Mesenchymal stem cell (in vitro differentiated cells and primary cell): ENCODE data around the gene FKBP15.
"Not testable (repeated sequence)": the region's sequence is repeated elsewhere in the genome, so short reads cannot be mapped to it uniquely, and the experiment has no call there.

Experiments used
- DNase-seq: peaks from one replicate; pipeline ENCODE4 v3.0.0-alpha.2; 2013
- H2AFZ ChIP-seq: one replicate; pipeline ENCODE4 v1.6.1; 2013; ENCODE audit warnings: low read depth, mild to moderate bottlenecking, control low read depth, inconsistent platforms, low read length, moderate library complexity
- H2AK5ac ChIP-seq: 2 replicates; pipeline ENCODE4 v1.6.1; 2013; ENCODE audit warnings: low read length, moderate library complexity, mild to moderate bottlenecking, inconsistent platforms; ENCODE audit not compliant: severe bottlenecking
- H2BK120ac ChIP-seq: one replicate; pipeline ENCODE4 v1.6.1; 2013; ENCODE audit warnings: low read depth, mild to moderate bottlenecking, inconsistent platforms, low read length, moderate library complexity
- H2BK12ac ChIP-seq, 2 experiments: one replicate each; pipeline ENCODE4 v1.6.1; 2013; ENCODE audit warnings: inconsistent platforms in 2 of 2, low read length in 2 of 2, mild to moderate bottlenecking in 2 of 2, moderate library complexity in 2 of 2, control low read depth in 1 of 2
- H2BK15ac ChIP-seq: one replicate; pipeline ENCODE4 v1.6.1; 2013; ENCODE audit warnings: mild to moderate bottlenecking, low read depth, inconsistent platforms; ENCODE audit not compliant: poor library complexity, severe bottlenecking
- H2BK5ac ChIP-seq: 2 replicates; pipeline ENCODE4 v1.6.1; 2013; ENCODE audit warnings: low read depth, mild to moderate bottlenecking, low read length, control low read depth, inconsistent platforms; ENCODE audit not compliant: poor library complexity, severe bottlenecking
- H3K14ac ChIP-seq, 2 experiments: one replicate each; pipeline ENCODE4 v1.6.1; 2013; ENCODE audit warnings: inconsistent platforms in 2 of 2, low read length in 2 of 2, control low read depth in 1 of 2, mild to moderate bottlenecking in 1 of 2, moderate library complexity in 1 of 2
- H3K18ac ChIP-seq, 2 experiments: one replicate each; pipeline ENCODE4 v1.6.1; 2013; ENCODE audit warnings: inconsistent platforms in 2 of 2, low read length in 2 of 2, control low read depth in 1 of 2, low read depth in 1 of 2, mild to moderate bottlenecking in 1 of 2
- H3K23ac ChIP-seq, 2 experiments: one replicate each; pipeline ENCODE4 v1.6.1; 2013; ENCODE audit warnings: inconsistent platforms in 2 of 2, low read length in 2 of 2, mild to moderate bottlenecking in 2 of 2, moderate library complexity in 2 of 2, control low read depth in 1 of 2
- H3K27ac ChIP-seq: 2 replicates; pipeline ENCODE4 v1.5.1; 2013; ENCODE audit warnings: mild to moderate bottlenecking, moderate library complexity, low read length, control low read depth, inconsistent platforms; ENCODE audit not compliant: poor library complexity, severe bottlenecking
- H3K27me3 ChIP-seq, 2 experiments: 2 replicates each; pipeline versions ENCODE4 v1.6.1 to v1.7.0; 2013; ENCODE audit warnings: low read length in 2 of 2, mild to moderate bottlenecking in 2 of 2, moderate library complexity in 2 of 2, control low read depth in 1 of 2, inconsistent platforms in 1 of 2; ENCODE audit not compliant: control insufficient read depth in 1 of 2, insufficient read depth in 1 of 2
- H3K36me3 ChIP-seq, 2 experiments: 2 replicates each; pipeline versions ENCODE4 v1.6.1 to v1.7.0; 2013; ENCODE audit warnings: low read length in 2 of 2, control low read depth in 1 of 2, inconsistent platforms in 1 of 2, low read depth in 1 of 2, mild to moderate bottlenecking in 1 of 2; ENCODE audit not compliant: insufficient read depth in 2 of 2, control insufficient read depth in 1 of 2
- H3K4ac ChIP-seq, 2 experiments: one replicate each; pipeline ENCODE4 v1.6.1; 2013; ENCODE audit warnings: inconsistent platforms in 2 of 2, low read length in 2 of 2, mild to moderate bottlenecking in 2 of 2, moderate library complexity in 2 of 2, control low read depth in 1 of 2, low read depth in 1 of 2
- H3K4me1 ChIP-seq: 2 replicates; pipeline ENCODE4 v1.6.1; 2013; ENCODE audit warnings: low read depth, low read length, control low read depth; ENCODE audit not compliant: control insufficient read depth, insufficient read depth
- H3K4me2 ChIP-seq: 2 replicates; pipeline ENCODE4 v1.6.1; 2013; ENCODE audit warnings: low read length, mild to moderate bottlenecking, inconsistent platforms; ENCODE audit not compliant: poor library complexity, severe bottlenecking
- H3K4me3 ChIP-seq, 2 experiments: 2 replicates each; pipeline versions ENCODE4 v1.5.1 to v1.7.0; 2013; ENCODE audit warnings: low read length in 2 of 2, mild to moderate bottlenecking in 2 of 2, control low read depth in 1 of 2, low read depth in 1 of 2; ENCODE audit not compliant: insufficient read depth in 1 of 2
- H3K79me1 ChIP-seq: replicated peaks from 2 replicates; pipeline ENCODE4 v1.6.1; 2013; ENCODE audit warnings: mild to moderate bottlenecking, control low read depth, low read length, inconsistent platforms; ENCODE audit not compliant: poor library complexity, severe bottlenecking
- H3K9ac ChIP-seq: 2 replicates; pipeline ENCODE4 v1.7.0; 2013; ENCODE audit warnings: mild to moderate bottlenecking, low read length, moderate library complexity
- H3K9me3 ChIP-seq: 2 replicates; pipeline ENCODE4 v1.7.0; 2013; ENCODE audit warnings: mild to moderate bottlenecking, low read length; ENCODE audit not compliant: control insufficient read depth
- H4K8ac ChIP-seq: one replicate; pipeline ENCODE4 v1.6.1; 2013; ENCODE audit warnings: inconsistent platforms, mild to moderate bottlenecking, low read length, moderate library complexity
- H4K91ac ChIP-seq: one replicate; pipeline ENCODE4 v1.6.1; 2013; ENCODE audit warnings: mild to moderate bottlenecking, low read length, inconsistent platforms
- WGBS: methylation state at CpG from one replicate; pipeline ENCODE4 v1.1.7; 2013; ENCODE audit warnings: mixed read lengths; 5-methylcytosine and 5-hydroxymethylcytosine counted together

Gene FKBP15

DNA sequence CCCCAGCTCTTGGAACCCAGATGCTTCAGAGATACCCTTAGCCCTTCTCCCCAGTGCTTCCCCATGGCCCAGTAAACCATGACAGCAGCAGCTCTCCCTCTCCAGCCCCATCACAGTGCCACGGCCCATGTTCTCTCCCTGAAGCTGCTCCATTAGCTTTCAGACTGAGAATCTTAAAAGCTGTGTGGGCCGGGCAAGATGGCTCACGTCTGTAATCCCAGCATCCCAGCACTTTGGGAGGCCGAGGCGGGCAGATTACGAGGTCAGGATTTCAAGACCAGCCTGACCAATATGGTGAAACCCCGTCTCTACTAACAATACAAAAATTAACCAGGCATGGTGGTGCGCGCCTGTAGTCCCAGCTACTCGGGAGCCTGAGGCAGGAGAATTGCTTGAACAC is 71.5 kb downstream of the FKBP15 start:
- H2BK15ac ChIP-seq, H3K4me3 ChIP-seq, H3K14ac ChIP-seq, H3K4ac ChIP-seq, H2BK120ac ChIP-seq, H3K23ac ChIP-seq, H3K27ac ChIP-seq, H3K18ac ChIP-seq, H3K9ac ChIP-seq, DNase-seq, H2BK5ac ChIP-seq, H3K9me3 ChIP-seq, H2AK5ac ChIP-seq, H3K79me1 ChIP-seq, H2AFZ ChIP-seq, H4K8ac ChIP-seq, H4K91ac ChIP-seq, H3K4me2 ChIP-seq, H2BK12ac ChIP-seq: not testable (repeated sequence)
- WGBS, result 89% methylated on average over 10 of the region's 10 CpGs
- Histone ChIP-seq H3K4me1 (peaks cover 11% of the 10 kb centered on the region), H3K27me3 (peaks cover 13 to 20% of the 10 kb centered on the region in 2 experiments), H3K36me3 (peaks cover 0 to 14% of the 10 kb centered on the region in 2 experiments)

GRCh38 chr9:113148781-113149510 is 72.1 kb downstream of the FKBP15 start:
- Histone ChIP-seq H3K23ac (no peak overlapping the region), H3K4me1 (peaks cover 8% of the 10 kb centered on the region), H2BK120ac (no peak overlapping the region), H3K4ac (no peak overlapping the region), H2AK5ac (no peak overlapping the region), H2AFZ (no peak overlapping the region), H3K36me3 (peaks cover 0 to 14% of the 10 kb centered on the region in 2 experiments), H3K9ac (no peak overlapping the region), H3K4me3 (no peak overlapping the region), H2BK15ac (no peak overlapping the region), H3K4me2 (no peak overlapping the region), H2BK5ac (no peak overlapping the region), H3K79me1 (peaks cover 7% of the 10 kb centered on the region), H3K27ac (no peak overlapping the region), H4K91ac (no peak overlapping the region), H3K18ac (no peak overlapping the region), H4K8ac (no peak overlapping the region), H3K14ac (no peak overlapping the region), H3K27me3 (peaks cover 13 to 21% of the 10 kb centered on the region in 2 experiments), H2BK12ac (no peak overlapping the region), H3K9me3 (no peaks in the 10 kb centered on the region)
- DNase-seq, result no peak
- WGBS, result 92% methylated on average over 8 of the region's 8 CpGs

GRCh38 chr9:113148372-113148705 is 72.7 kb downstream of the FKBP15 start:
- 97% methylated on average over 3 of the region's 6 CpGs for WGBS
- no peak overlapping the region for H2BK120ac ChIP-seq
- peaks cover 7% of the 10 kb centered on the region for H3K79me1 ChIP-seq
- DNase-seq, result no peak
- peaks cover 8% of the 10 kb centered on the region for H3K4me1 ChIP-seq
- no peak overlapping the region for H2BK15ac ChIP-seq
- H3K4me3 ChIP-seq, result no peak overlapping the region
- peaks cover 0 to 10% of the 10 kb centered on the region in 2 experiments for H3K36me3 ChIP-seq
- no peak overlapping the region for H4K91ac ChIP-seq
- no peak overlapping the region for H2BK5ac ChIP-seq
- no peak overlapping the region for H3K4me2 ChIP-seq
- no peak overlapping the region for H2AK5ac ChIP-seq
- H3K23ac ChIP-seq, result peak overlapping the region in 1 of 2 experiments; percentile 93
- no peak overlapping the region for H3K18ac ChIP-seq
- no peak overlapping the region for H4K8ac ChIP-seq
- H3K9me3 ChIP-seq, result no peaks in the 10 kb centered on the region
- H3K4ac ChIP-seq, result no peak overlapping the region
- no peak overlapping the region for H3K9ac ChIP-seq
- peaks cover 17 to 27% of the 10 kb centered on the region in 2 experiments for H3K27me3 ChIP-seq
- no peak overlapping the region for H3K27ac ChIP-seq
- H3K14ac ChIP-seq, result no peak overlapping the region
- no peak overlapping the region for H2AFZ ChIP-seq
- no peak overlapping the region for H2BK12ac ChIP-seq

- no peaks in the 10 kb centered on the region for H3K4me1 ChIP-seq
- 84% methylated on average over 4 of the region's 5 CpGs for WGBS
- no peak overlapping the region for H3K4me3 ChIP-seq
- no peak overlapping the region for H2BK5ac ChIP-seq
- H3K23ac ChIP-seq, result no peak overlapping the region
- peaks cover 36 to 40% of the 10 kb centered on the region in 2 experiments for H3K27me3 ChIP-seq
- H3K36me3 ChIP-seq, result no peaks in the 10 kb centered on the region
- H3K79me1 ChIP-seq, result no peaks in the 10 kb centered on the region
- H2BK120ac ChIP-seq, result no peak overlapping the region
- H2BK12ac ChIP-seq, result no peak overlapping the region
- H2AFZ ChIP-seq, result no peak overlapping the region
- H3K18ac ChIP-seq, result no peak overlapping the region
- H2BK15ac ChIP-seq, result no peak overlapping the region
- H3K27ac ChIP-seq, result no peak overlapping the region
- H3K4ac ChIP-seq, result no peak overlapping the region
- no peak overlapping the region for H3K14ac ChIP-seq
- no peak overlapping the region for H2AK5ac ChIP-seq
- no peak overlapping the region for H4K91ac ChIP-seq
- H3K4me2 ChIP-seq, result no peak overlapping the region
- H3K9me3 ChIP-seq, result peaks cover 9% of the 10 kb centered on the region
- no peak for DNase-seq
- no peak overlapping the region for H3K9ac ChIP-seq
- H4K8ac ChIP-seq, result no peak overlapping the region
Observed at GRCh38 chr9:113143432-113144227, 77.4 kb downstream of the FKBP15 start.
